OCI-LY3 (cell line): ENCODE measurements around the gene ADRA1B.

Experiments
- H2AFZ ChIP-seq: fragments of 200-600, 300-600 bp; shearing (Covaris generic); 2 replicates; pipeline ENCODE4 v1.6.0; 2014; ENCODE audit warnings: antibody characterized with exemption, low read depth, low read length
- H3K27ac ChIP-seq: fragments of 200-600, 300-600 bp; sonication (generic); 2 replicates; pipeline ENCODE4 v1.5.1; 2014; ENCODE audit warnings: mild to moderate bottlenecking, low read length, moderate library complexity, mixed read lengths
- H3K27me3 ChIP-seq: fragments of 200-600, 300-600 bp; sonication (generic); 2 replicates; pipeline ENCODE4 v1.6.1; 2014; ENCODE audit warnings: low read depth, low read length, mixed read lengths
- H3K36me3 ChIP-seq: fragments of 200-600, 300-600 bp; sonication (generic); replicated peaks from 2 replicates; pipeline ENCODE3; 2014; ENCODE audit warnings: low read depth, low read length, mixed read lengths
- H3K4me1 ChIP-seq: fragments of 300-600, 200-600 bp; sonication (generic); 2 replicates; pipeline ENCODE4 v1.6.1; 2014; ENCODE audit warnings: low read length, mixed read lengths
- H3K4me2 ChIP-seq: fragments of 200-600, 300-600 bp; sonication (generic); 2 replicates; pipeline ENCODE4 v1.6.1; 2014; ENCODE audit warnings: low read length, mixed read lengths
- H3K4me3 ChIP-seq: fragments of 300-600, 200-600 bp; sonication (generic); 2 replicates; pipeline ENCODE4 v1.5.1; 2014; ENCODE audit warnings: antibody characterized with exemption, mild to moderate bottlenecking, low read length, moderate library complexity
- H3K79me2 ChIP-seq: fragments of 300-600, 200-600 bp; shearing (Covaris generic); 2 replicates; pipeline ENCODE4 v1.6.1; 2014; ENCODE audit warnings: mild to moderate bottlenecking, low read length, mixed read lengths
- H3K9ac ChIP-seq: fragments of 300-600, 200-600 bp; shearing (Covaris generic); 2 replicates; pipeline ENCODE4 v1.6.0; 2014; ENCODE audit warnings: mild to moderate bottlenecking, low read length, moderate library complexity
- H3K9me3 ChIP-seq: fragments of 200-600, 300-600 bp; shearing (Covaris generic); 2 replicates; pipeline ENCODE4 v1.6.1; 2014; ENCODE audit warnings: low read length, mixed read lengths; ENCODE audit not compliant: insufficient read depth
- H4K20me1 ChIP-seq: fragments of 200-600, 300-600 bp; sonication (generic); 2 replicates; pipeline ENCODE4 v1.6.1; 2016; ENCODE audit warnings: low read length, mixed read lengths; ENCODE audit not compliant: insufficient read depth
- EZH2phosphoT487 ChIP-seq: fragments of 200-600 bp; shearing (Covaris generic); IDR thresholded peaks from 2 replicates; pipeline ENCODE4 v1.6.1; 2018; ENCODE audit warnings: antibody characterized with exemption, mixed run types, low read depth
- TF ChIP-seq, protein P1 (sequence below): fragments of 200-600, 300-600 bp; sonication (generic); IDR thresholded peaks from 2 replicates; pipeline ENCODE4 v1.5.1; 2014; ENCODE audit warnings: antibody characterized with exemption, low read length, low read depth

The ADRA1B gene

DNA sequence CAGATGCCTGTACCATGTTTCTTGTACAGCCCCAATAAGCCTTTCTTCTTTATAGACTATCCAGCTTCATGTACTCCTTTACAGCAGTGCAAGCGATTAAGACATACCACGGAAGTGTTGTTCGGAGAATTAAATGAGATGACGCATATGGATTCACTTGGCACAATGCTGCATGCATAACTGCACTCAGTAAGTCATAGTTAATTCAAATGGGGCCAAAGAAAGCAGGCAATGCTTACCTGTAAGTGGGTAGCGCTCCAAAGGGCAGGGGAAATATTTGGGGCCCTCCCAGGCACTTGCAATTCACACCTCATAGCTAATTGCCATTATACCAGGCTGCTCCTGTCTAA is 7.7 kb upstream of the ADRA1B start:
- peak overlapping the region; percentile 46 for H3K4me2 ChIP-seq
- H4K20me1 ChIP-seq = no peaks in the 10 kb centered on the region
- peaks cover 49% of the 10 kb centered on the region for H3K4me1 ChIP-seq
- no peaks in the 10 kb centered on the region for H3K79me2 ChIP-seq
- no peaks in the 10 kb centered on the region for H3K27me3 ChIP-seq
- no peaks in the 10 kb centered on the region for H3K36me3 ChIP-seq
- H3K27ac ChIP-seq = no peak overlapping the region
- no peak overlapping the region for H3K9ac ChIP-seq
- no peak for TF ChIP-seq EZH2phosphoT487
- TF ChIP-seq, protein P1, sequence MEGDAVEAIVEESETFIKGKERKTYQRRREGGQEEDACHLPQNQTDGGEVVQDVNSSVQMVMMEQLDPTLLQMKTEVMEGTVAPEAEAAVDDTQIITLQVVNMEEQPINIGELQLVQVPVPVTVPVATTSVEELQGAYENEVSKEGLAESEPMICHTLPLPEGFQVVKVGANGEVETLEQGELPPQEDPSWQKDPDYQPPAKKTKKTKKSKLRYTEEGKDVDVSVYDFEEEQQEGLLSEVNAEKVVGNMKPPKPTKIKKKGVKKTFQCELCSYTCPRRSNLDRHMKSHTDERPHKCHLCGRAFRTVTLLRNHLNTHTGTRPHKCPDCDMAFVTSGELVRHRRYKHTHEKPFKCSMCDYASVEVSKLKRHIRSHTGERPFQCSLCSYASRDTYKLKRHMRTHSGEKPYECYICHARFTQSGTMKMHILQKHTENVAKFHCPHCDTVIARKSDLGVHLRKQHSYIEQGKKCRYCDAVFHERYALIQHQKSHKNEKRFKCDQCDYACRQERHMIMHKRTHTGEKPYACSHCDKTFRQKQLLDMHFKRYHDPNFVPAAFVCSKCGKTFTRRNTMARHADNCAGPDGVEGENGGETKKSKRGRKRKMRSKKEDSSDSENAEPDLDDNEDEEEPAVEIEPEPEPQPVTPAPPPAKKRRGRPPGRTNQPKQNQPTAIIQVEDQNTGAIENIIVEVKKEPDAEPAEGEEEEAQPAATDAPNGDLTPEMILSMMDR = no peak
- H2AFZ ChIP-seq = no peak overlapping the region
- no peak overlapping the region for H3K4me3 ChIP-seq
- H3K9me3 ChIP-seq = no peaks in the 10 kb centered on the region

DNA sequence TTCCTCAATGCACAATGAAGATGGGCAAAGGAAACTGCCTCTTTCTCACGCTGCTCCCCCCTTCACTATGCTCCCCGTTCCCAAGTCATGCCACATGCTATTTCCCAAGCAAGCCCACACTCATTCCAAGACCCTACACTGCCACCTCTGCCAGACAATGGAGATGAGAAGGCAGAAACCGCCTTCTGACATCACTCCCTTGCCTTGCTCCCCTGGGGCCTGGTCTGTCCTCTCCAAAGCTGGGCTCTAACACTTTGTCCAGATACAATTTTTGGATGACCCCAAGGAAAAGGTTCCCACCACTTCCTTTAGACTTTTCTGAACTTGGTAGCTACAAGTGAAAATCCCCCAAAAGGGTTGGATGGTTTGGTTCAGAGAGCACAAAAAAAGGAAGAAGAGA is 7.2 kb upstream of the ADRA1B start:
- H4K20me1 ChIP-seq = no peaks in the 10 kb centered on the region
- H2AFZ ChIP-seq = no peak overlapping the region
- peaks cover 50% of the 10 kb centered on the region for H3K4me1 ChIP-seq
- no peak overlapping the region for H3K9ac ChIP-seq
- H3K79me2 ChIP-seq = no peaks in the 10 kb centered on the region
- no peaks in the 10 kb centered on the region for H3K36me3 ChIP-seq
- H3K27ac ChIP-seq = no peak overlapping the region; the same call in 1 of the 2 replicates
- no peaks in the 10 kb centered on the region for H3K27me3 ChIP-seq
- H3K4me3 ChIP-seq = no peak overlapping the region; the same call in 1 of the 2 replicates
- peak overlapping the region; percentile 46 for H3K4me2 ChIP-seq
- no peak for TF ChIP-seq EZH2phosphoT487
- TF ChIP-seq, protein P1 = no peak
- H3K9me3 ChIP-seq = no peaks in the 10 kb centered on the region

DNA sequence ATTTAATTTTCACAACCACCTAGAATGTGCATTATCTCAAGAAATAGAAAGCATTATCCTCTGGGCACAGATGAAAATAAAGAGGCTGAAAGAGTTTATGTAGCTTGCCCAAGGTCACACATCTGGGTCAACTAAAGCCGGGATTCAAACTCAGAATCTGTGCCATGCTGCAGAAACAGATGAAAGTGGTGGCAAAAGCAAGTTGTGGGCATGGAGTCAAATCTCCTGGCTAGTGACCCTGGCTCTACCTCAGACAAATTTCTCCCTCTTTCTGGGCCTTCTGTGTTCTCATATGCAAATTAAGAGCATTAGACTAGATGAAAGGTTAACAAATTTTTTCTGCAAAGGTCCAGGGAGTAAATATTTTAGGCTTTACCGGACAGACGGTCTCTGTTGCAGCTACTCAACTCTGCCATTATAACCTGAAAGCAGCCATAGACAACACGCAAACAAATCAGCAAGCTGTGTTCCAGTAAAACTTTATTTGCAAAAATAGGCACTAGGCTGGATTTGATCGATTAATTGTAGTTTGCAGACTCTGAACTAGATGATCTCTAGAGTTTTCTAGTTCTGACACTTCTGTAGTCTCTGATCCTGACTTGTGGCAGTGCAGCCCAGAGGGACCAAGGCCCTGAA is 6.0 kb upstream of the ADRA1B start:
- no peaks in the 10 kb centered on the region for H4K20me1 ChIP-seq
- H3K27ac ChIP-seq = no peak overlapping the region
- H3K9ac ChIP-seq = no peak overlapping the region
- TF ChIP-seq, protein P1 = no peak
- no peak for TF ChIP-seq EZH2phosphoT487
- H3K4me3 ChIP-seq = no peak overlapping the region
- no peaks in the 10 kb centered on the region for H3K9me3 ChIP-seq
- H2AFZ ChIP-seq = no peak overlapping the region
- no peaks in the 10 kb centered on the region for H3K27me3 ChIP-seq
- no peaks in the 10 kb centered on the region for H3K79me2 ChIP-seq
- peaks cover 56% of the 10 kb centered on the region for H3K4me1 ChIP-seq
- H3K36me3 ChIP-seq = no peaks in the 10 kb centered on the region
- H3K4me2 ChIP-seq = no peak overlapping the region

DNA sequence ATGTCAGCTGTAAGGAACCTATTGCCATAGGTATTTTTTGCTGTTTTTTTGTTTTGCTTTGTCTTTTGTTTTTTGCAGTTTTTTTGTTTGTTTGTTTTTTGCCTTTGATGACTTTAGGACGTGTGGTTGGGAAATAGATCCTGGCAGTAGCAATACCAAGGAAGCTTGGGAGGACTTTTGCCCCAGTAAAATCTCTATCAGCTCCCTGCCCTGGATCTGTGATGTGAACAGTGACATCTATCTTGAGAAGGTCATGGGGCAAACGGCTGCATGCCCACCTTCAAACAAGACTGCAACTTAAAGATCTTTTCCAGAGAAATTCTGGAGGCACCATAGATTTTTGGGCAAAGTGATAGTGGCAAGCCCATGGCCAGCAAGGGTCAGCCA is 5.4 kb upstream of the ADRA1B start:
- Histone ChIP-seq H3K27ac (no peak overlapping the region), H3K36me3 (no peaks in the 10 kb centered on the region), H3K9ac (no peak overlapping the region), H4K20me1 (no peaks in the 10 kb centered on the region), H2AFZ (no peak overlapping the region), H3K79me2 (no peaks in the 10 kb centered on the region), H3K4me3 (no peak overlapping the region), H3K27me3 (no peaks in the 10 kb centered on the region), H3K4me1 (peaks cover 56% of the 10 kb centered on the region), H3K9me3 (no peaks in the 10 kb centered on the region), H3K4me2 (no peak overlapping the region)
- no peak for TF ChIP-seq EZH2phosphoT487
- TF ChIP-seq, protein P1 = no peak
